Activated CD4-positive, alpha-beta T cell treated with anti-CD3 and anti-CD28 coated beads, Interleukin-2, amount 10 ng/mL, durations not matched to agents 7 days and 5 days (primary cell): ENCODE results near the gene PITPNM1. TPM values are rescaled to one million over a fixed set of nuclear protein-coding genes. Genes with fewer than 3 reads are reported as not detected.
"Not testable (repeated sequence)": the region's sequence is repeated elsewhere in the genome, so short reads cannot be mapped to it uniquely, and the experiment has no call there.

Source experiments
- CTCF ChIA-PET: fragments of 350-600 bp; sonication (Branson Sonifier 250); formaldehyde crosslinking; loops from one replicate; lab custom pipeline; 2021; ENCODE audit warnings: antibody characterized with exemption; lab: Charles Lee
- POLR2A ChIA-PET: fragments of 350-600 bp; sonication (Branson Sonifier 250); formaldehyde crosslinking; loops from one replicate; lab custom pipeline; 2021; ENCODE audit warnings: antibody characterized with exemption; lab: Charles Lee
- DNase-seq: peaks from one replicate; pipeline ENCODE4 v3.0.0-alpha.2; 2020
- H3K27ac Mint-ChIP-seq: one replicate; pipeline ENCODE4 v1.8.0; 2021; ENCODE audit warnings: mild to moderate bottlenecking, moderate library complexity, mixed read lengths
- H3K27me3 Mint-ChIP-seq: one replicate; pipeline ENCODE4 v1.8.0; 2021; ENCODE audit warnings: mixed read lengths
- H3K36me3 Mint-ChIP-seq: one replicate; pipeline ENCODE4 v1.8.0; 2021; ENCODE audit warnings: low read depth, mixed read lengths
- H3K4me1 Mint-ChIP-seq: one replicate; pipeline ENCODE4 v1.8.0; 2021; ENCODE audit warnings: mixed read lengths
- H3K4me3 Mint-ChIP-seq: one replicate; pipeline ENCODE4 v1.8.0; 2021; ENCODE audit warnings: mild to moderate bottlenecking, moderate library complexity, mixed read lengths
- H3K9me3 Mint-ChIP-seq: one replicate; pipeline ENCODE4 v1.8.0; 2021; ENCODE audit warnings: mixed read lengths
- total RNA-seq, 2 experiments: library from RNA; stranded (reverse); gene quantifications; one replicate each; pipeline ENCODE4 v1.2.3, GENCODE V29; 2021

Gene PITPNM1
- 100 to 1,000 TPM; 100 to 110 TPM for total RNA-seq

- Mint-ChIP-seq H3K4me3 (peak within 1 kb of the TSS; percentile 91), H3K36me3 (peaks cover 35% of the 10 kb centered on the region), H3K9me3 (no peaks in the 10 kb centered on the region), H3K27me3 (no peaks in the 10 kb centered on the region), H3K4me1 (peaks cover 59% of the 10 kb centered on the region), H3K27ac (peak within 1 kb of the TSS; percentile 93)
- DNase-seq = peak; percentile 74
- ChIA-PET CTCF (interaction anchor here (0.8 to 1.6 kb wide), 9 partner anchors 9 to 192 kb away, joined by 3 to 8 read pairs (median 4); partner anchors contain the start of gene PPP1CA), POLR2A (no interaction called here)
Observed at GRCh38 chr11:67504950-67505581, at the start of gene PITPNM1. Gene PITPNM1, minus strand, starts transcription at chr11:67505363. Its CDS starts 1,183 bp downstream, at chr11:67504180.

GRCh38 chr11:67551697-67552096 lies 46.5 kb upstream of the PITPNM1 start:
- Mint-ChIP-seq H3K27me3 (peaks cover 18% of the 10 kb centered on the region), H3K9me3 (peaks cover 13% of the 10 kb centered on the region)
- H3K36me3 Mint-ChIP-seq, H3K27ac Mint-ChIP-seq, H3K4me3 Mint-ChIP-seq, H3K4me1 Mint-ChIP-seq, DNase-seq: not testable (repeated sequence)
- ChIA-PET CTCF (interaction anchor here (0.6 to 1.5 kb wide), 3 partner anchors 9 to 15 kb away, joined by 3 to 4 read pairs (median 4); no protein-coding TSS in a partner anchor), POLR2A (interaction anchor here (0.6 kb wide), 1 partner anchor 8 kb away, joined by 3 read pairs; no protein-coding TSS in a partner anchor)

GRCh38 chr11:67551127-67551526 lies 46.0 kb upstream of the PITPNM1 start:
- Mint-ChIP-seq H3K9me3 (peaks cover 13% of the 10 kb centered on the region), H3K27me3 (peaks cover 18% of the 10 kb centered on the region), H3K4me1 (no peaks in the 10 kb centered on the region), H3K27ac (no peak overlapping the region), H3K36me3 (no peaks in the 10 kb centered on the region), H3K4me3 (no peak overlapping the region)
- DNase-seq = no peak
- ChIA-PET POLR2A (no interaction called here), CTCF (interaction anchor here (0.8 to 1.5 kb wide), 2 partner anchors 10 to 14 kb away, joined by 3 to 4 read pairs; no protein-coding TSS in a partner anchor)

- Mint-ChIP-seq H3K9me3 (peaks cover 13% of the 10 kb centered on the region), H3K4me1 (no peaks in the 10 kb centered on the region), H3K27ac (no peak overlapping the region), H3K27me3 (peaks cover 18% of the 10 kb centered on the region), H3K4me3 (no peak overlapping the region), H3K36me3 (no peaks in the 10 kb centered on the region)
- DNase-seq = no peak
- CTCF ChIA-PET = interaction anchor here (0.7 to 0.8 kb wide), 2 partner anchors 166 to 245 kb away, joined by 3 to 4 read pairs; partner anchors contain the start of gene SSH3
- POLR2A ChIA-PET = no interaction called here
Observed at GRCh38 chr11:67548555-67549110, 43.5 kb upstream of the PITPNM1 start.

- DNase-seq, POLR2A ChIA-PET, H3K4me1 Mint-ChIP-seq, H3K27ac Mint-ChIP-seq, H3K4me3 Mint-ChIP-seq, H3K36me3 Mint-ChIP-seq: not testable (repeated sequence)
- peaks cover 13% of the 10 kb centered on the region for H3K9me3 Mint-ChIP-seq
- CTCF ChIA-PET = interaction anchor here (0.8 kb wide), 1 partner anchor 245 kb away, joined by 3 read pairs; the partner anchor contains the start of gene SSH3
- peaks cover 18% of the 10 kb centered on the region for H3K27me3 Mint-ChIP-seq
Observed at GRCh38 chr11:67548112-67548511, 42.9 kb upstream of the PITPNM1 start.

GRCh38 chr11:67545280-67545679 lies 40.1 kb upstream of the PITPNM1 start:
- Mint-ChIP-seq H3K4me3 (no peak overlapping the region), H3K27me3 (peaks cover 5% of the 10 kb centered on the region), H3K9me3 (peaks cover 4% of the 10 kb centered on the region), H3K36me3 (no peaks in the 10 kb centered on the region), H3K27ac (peak overlapping the region; percentile 13), H3K4me1 (no peaks in the 10 kb centered on the region)
- DNase-seq = no peak
- ChIA-PET CTCF (interaction anchor here (0.6 kb wide), 1 partner anchor 16 kb away, joined by 6 read pairs; no protein-coding TSS in a partner anchor), POLR2A (no interaction called here)

- ChIA-PET CTCF (interaction anchor here (0.6 kb wide), 1 partner anchor 17 kb away, joined by 6 read pairs; no protein-coding TSS in a partner anchor), POLR2A (no interaction called here)
- Mint-ChIP-seq H3K4me3 (no peak overlapping the region), H3K36me3 (no peaks in the 10 kb centered on the region), H3K9me3 (no peaks in the 10 kb centered on the region), H3K27ac (no peak overlapping the region), H3K4me1 (no peaks in the 10 kb centered on the region), H3K27me3 (no peaks in the 10 kb centered on the region)
- DNase-seq = no peak
Observed at GRCh38 chr11:67544616-67545242, 39.6 kb upstream of the PITPNM1 start.

GRCh38 chr11:67543585-67543984 lies 38.4 kb upstream of the PITPNM1 start:
- H3K4me3 Mint-ChIP-seq = no peak overlapping the region
- ChIA-PET POLR2A (no interaction called here), CTCF (no interaction called here)
- no peaks in the 10 kb centered on the region for H3K36me3 Mint-ChIP-seq
- H3K27me3 Mint-ChIP-seq = no peaks in the 10 kb centered on the region
- H3K4me1 Mint-ChIP-seq = no peaks in the 10 kb centered on the region
- H3K27ac Mint-ChIP-seq = no peak overlapping the region
- DNase-seq = no peak
- H3K9me3 Mint-ChIP-seq = no peaks in the 10 kb centered on the region

GRCh38 chr11:67542971-67543370 lies 37.8 kb upstream of the PITPNM1 start:
- Mint-ChIP-seq H3K4me3 (no peak overlapping the region), H3K4me1 (no peaks in the 10 kb centered on the region), H3K27ac (no peak overlapping the region), H3K36me3 (no peaks in the 10 kb centered on the region), H3K9me3 (no peaks in the 10 kb centered on the region), H3K27me3 (no peaks in the 10 kb centered on the region)
- DNase-seq = no peak
- ChIA-PET CTCF (no interaction called here), POLR2A (no interaction called here)

GRCh38 chr11:67542169-67542568 lies 37.0 kb upstream of the PITPNM1 start:
- CTCF ChIA-PET = interaction anchor here (0.6 to 0.8 kb wide), 3 partner anchors 10 to 41 kb away, joined by 3 to 5 read pairs (median 4); partner anchors contain the start of gene GSTP1
- Mint-ChIP-seq H3K36me3 (no peaks in the 10 kb centered on the region), H3K4me1 (no peaks in the 10 kb centered on the region), H3K27ac (no peak overlapping the region), H3K27me3 (no peaks in the 10 kb centered on the region), H3K9me3 (no peaks in the 10 kb centered on the region), H3K4me3 (no peak overlapping the region)
- no peak for DNase-seq
- POLR2A ChIA-PET = no interaction called here

GRCh38 chr11:67541198-67541597 lies 36.0 kb upstream of the PITPNM1 start:
- ChIA-PET CTCF (interaction anchor here (1.0 kb wide), 1 partner anchor 10 kb away, joined by 3 read pairs; no protein-coding TSS in a partner anchor), POLR2A (no interaction called here)
- no peaks in the 10 kb centered on the region for H3K9me3 Mint-ChIP-seq
- H3K4me3 Mint-ChIP-seq = no peak overlapping the region
- DNase-seq = no peak
- no peak overlapping the region for H3K27ac Mint-ChIP-seq
- H3K4me1 Mint-ChIP-seq = no peaks in the 10 kb centered on the region
- H3K36me3 Mint-ChIP-seq = no peaks in the 10 kb centered on the region
- H3K27me3 Mint-ChIP-seq = no peaks in the 10 kb centered on the region

- Mint-ChIP-seq H3K27me3 (no peaks in the 10 kb centered on the region), H3K4me3 (no peak overlapping the region), H3K36me3 (no peaks in the 10 kb centered on the region), H3K9me3 (peaks cover under 1% of the 10 kb centered on the region), H3K27ac (no peak overlapping the region), H3K4me1 (no peaks in the 10 kb centered on the region)
- no peak for DNase-seq
- CTCF ChIA-PET = no interaction called here
- POLR2A ChIA-PET = no interaction called here
Observed at GRCh38 chr11:67539550-67539949, 34.4 kb upstream of the PITPNM1 start.
